ENCODE data around the gene MALL. TPM values are rescaled to one million over a fixed set of nuclear protein-coding genes. Genes with fewer than 3 reads are reported as not detected.
"Not testable (repeated sequence)": the region's sequence is repeated elsewhere in the genome, so short reads cannot be mapped to it uniquely, and the experiment has no call there.

MALL gene
- total and polyA plus RNA-seq, 2 of the 8 experiments (the other 6 are each of a cell fraction or from before 2014, with no cell fraction given): 3.9 to 8.0 TPM

- H3K4me1 ChIP-seq (replicated peaks in 1 of 4; ENCODE audit: control insufficient read depth in 3 of 4, insufficient read depth in 4 of 4, low read length in 3 of 4); H2BK20ac ChIP-seq (ENCODE audit: low read length); H3K56ac ChIP-seq (replicated peaks; ENCODE audit: insufficient read length, low read depth, low read length); POLR2A ChIA-PET (ENCODE audit: partially characterized antibody); H3K27ac ChIP-seq (ENCODE audit: low read depth, low read length); CTCF ChIA-PET (ENCODE audit: partially characterized antibody); H3K9me3 ChIP-seq (ENCODE audit: insufficient read depth in 2 of 2, low read depth in 1 of 2, low read length in 1 of 2); H2BK12ac ChIP-seq (ENCODE audit: low read depth, low read length); H4K8ac ChIP-seq (ENCODE audit: extremely low read depth, insufficient read depth, low read length); H3K79me2 ChIP-seq (ENCODE audit: control insufficient read depth in 1 of 2, insufficient read depth in 2 of 2, low read length in 2 of 2); H4K91ac ChIP-seq (replicated peaks; ENCODE audit: insufficient read length, low read length); H2BK5ac ChIP-seq (ENCODE audit: low read depth, low read length); H2AFZ ChIP-seq (ENCODE audit: low read length); H3K4me2 ChIP-seq (ENCODE audit: insufficient read depth in 1 of 2, low read depth in 2 of 2, low read length in 2 of 2); H3K36me3 ChIP-seq (ENCODE audit: control insufficient read depth in 2 of 4, insufficient read depth in 4 of 4, low read length in 3 of 4); H2BK15ac ChIP-seq (ENCODE audit: low read length); H2AK5ac ChIP-seq (ENCODE audit: low read depth, low read length); H4K20me1 ChIP-seq (replicated peaks in 1 of 2; ENCODE audit: control insufficient read depth in 1 of 2, insufficient read depth in 2 of 2, low read length in 2 of 2); H3K23ac ChIP-seq (ENCODE audit: insufficient read length); H3K79me1 ChIP-seq (ENCODE audit: low read depth, low read length); H2BK120ac ChIP-seq (replicated peaks; ENCODE audit: low read depth, low read length); DNase-seq (ENCODE audit: low read depth in 1 of 2, low spot score in 2 of 2); H3K9ac ChIP-seq (replicated peaks in 1 of 4; ENCODE audit: extremely low read depth in 1 of 4, low read depth in 3 of 4, low read length in 3 of 4); H3K23me2 ChIP-seq (ENCODE audit: low read depth, low read length); H3K14ac ChIP-seq (ENCODE audit: insufficient read length); H4K5ac ChIP-seq (ENCODE audit: insufficient read length, low read depth, low read length); H3K4me3 ChIP-seq (ENCODE audit: extremely low read depth in 1 of 4, insufficient read depth in 2 of 4, low read depth in 3 of 4, low read length in 4 of 4); H3K27me3 ChIP-seq (replicated peaks in 1 of 4; ENCODE audit: control insufficient read depth in 3 of 4, extremely low read depth in 1 of 4, insufficient read depth in 3 of 4, low read length in 3 of 4); H3K4ac ChIP-seq (replicated peaks; ENCODE audit: insufficient read length, low read depth, low read length); H3K18ac ChIP-seq (ENCODE audit: extremely low read depth, low read length): not testable (repeated sequence)
- peak; percentile 28 for FAIRE-seq
- no CpG with 5 or more reads among the region's 8 CpGs for WGBS, 2 experiments (ENCODE audit: extremely low coverage in 1 of 2, insufficient coverage in 1 of 2, insufficient read length in 1 of 2, insufficient replicate concordance in 2 of 2, low coverage in 1 of 2, low lambda C conversion rate in 2 of 2, missing lambda C conversion rate in 1 of 2)
Observed at GRCh38 chr2:110083162-110083561, 32.5 kb downstream of the MALL start.

GRCh38 chr2:110078104-110078503 lies 37.5 kb downstream of the MALL start:
- H2BK12ac ChIP-seq (ENCODE audit: low read depth, low read length); H3K14ac ChIP-seq (ENCODE audit: insufficient read length); H3K23ac ChIP-seq (ENCODE audit: insufficient read length); H3K27me3 ChIP-seq (replicated peaks in 1 of 4; ENCODE audit: control insufficient read depth in 3 of 4, extremely low read depth in 1 of 4, insufficient read depth in 3 of 4, low read length in 3 of 4); H3K56ac ChIP-seq (replicated peaks; ENCODE audit: insufficient read length, low read depth, low read length); H3K18ac ChIP-seq (ENCODE audit: extremely low read depth, low read length); H3K23me2 ChIP-seq (ENCODE audit: low read depth, low read length); FAIRE-seq; H4K20me1 ChIP-seq (replicated peaks in 1 of 2; ENCODE audit: control insufficient read depth in 1 of 2, insufficient read depth in 2 of 2, low read length in 2 of 2); CTCF ChIA-PET (ENCODE audit: partially characterized antibody); H4K5ac ChIP-seq (ENCODE audit: insufficient read length, low read depth, low read length); DNase-seq (ENCODE audit: low read depth in 1 of 2, low spot score in 2 of 2); H3K4me1 ChIP-seq (replicated peaks in 1 of 4; ENCODE audit: control insufficient read depth in 3 of 4, insufficient read depth in 4 of 4, low read length in 3 of 4); H2BK5ac ChIP-seq (ENCODE audit: low read depth, low read length); POLR2A ChIA-PET (ENCODE audit: partially characterized antibody); H3K4me3 ChIP-seq (ENCODE audit: extremely low read depth in 1 of 4, insufficient read depth in 2 of 4, low read depth in 3 of 4, low read length in 4 of 4); H3K36me3 ChIP-seq (ENCODE audit: control insufficient read depth in 2 of 4, insufficient read depth in 4 of 4, low read length in 3 of 4); H4K91ac ChIP-seq (replicated peaks; ENCODE audit: insufficient read length, low read length); H2AK5ac ChIP-seq (ENCODE audit: low read depth, low read length); H2AFZ ChIP-seq (ENCODE audit: low read length); H3K79me1 ChIP-seq (ENCODE audit: low read depth, low read length); H2BK120ac ChIP-seq (replicated peaks; ENCODE audit: low read depth, low read length); H2BK20ac ChIP-seq (ENCODE audit: low read length); H3K27ac ChIP-seq (ENCODE audit: low read depth, low read length); H4K8ac ChIP-seq (ENCODE audit: extremely low read depth, insufficient read depth, low read length); H3K4me2 ChIP-seq (ENCODE audit: insufficient read depth in 1 of 2, low read depth in 2 of 2, low read length in 2 of 2); H3K4ac ChIP-seq (replicated peaks; ENCODE audit: insufficient read length, low read depth, low read length); H3K79me2 ChIP-seq (ENCODE audit: control insufficient read depth in 1 of 2, insufficient read depth in 2 of 2, low read length in 2 of 2); H2BK15ac ChIP-seq (ENCODE audit: low read length); H3K9ac ChIP-seq (replicated peaks in 1 of 4; ENCODE audit: extremely low read depth in 1 of 4, low read depth in 3 of 4, low read length in 3 of 4); H3K9me3 ChIP-seq (ENCODE audit: insufficient read depth in 2 of 2, low read depth in 1 of 2, low read length in 1 of 2): not testable (repeated sequence)
- WGBS, 2 experiments (ENCODE audit: extremely low coverage in 1 of 2, insufficient coverage in 1 of 2, insufficient read length in 1 of 2, insufficient replicate concordance in 2 of 2, low coverage in 1 of 2, low lambda C conversion rate in 2 of 2, missing lambda C conversion rate in 1 of 2): no CpG with 5 or more reads among the region's 4 CpGs
